HG02970 (cell line): ENCODE data around the gene EPHB1.

ENCODE experiments used
- ATAC-seq: cut with Tn5 transposase; IDR thresholded peaks from one replicate; pipeline ENCODE4 v1.9.1; 2021; ENCODE audit warnings: mild to moderate bottlenecking, moderate library complexity, moderate number of reproducible peaks; ENCODE audit not compliant: unreplicated experiment, low FRiP score

The EPHB1 gene

GRCh38 chr3:135140591-135140990, 345.5 kb downstream of the EPHB1 start:
- no peak for ATAC-seq

GRCh38 chr3:135141160-135141559, 346.1 kb downstream of the EPHB1 start:
- ATAC-seq, result no peak

GRCh38 chr3:135141672-135142071, 346.6 kb downstream of the EPHB1 start:
- ATAC-seq, result no peak

GRCh38 chr3:135142530-135142929, 347.5 kb downstream of the EPHB1 start:
- ATAC-seq, result no peak

GRCh38 chr3:135143474-135143873, 348.4 kb downstream of the EPHB1 start:
- no peak for ATAC-seq

GRCh38 chr3:135145581-135145980, 350.5 kb downstream of the EPHB1 start:
- no peak for ATAC-seq

GRCh38 chr3:135147657-135148056, 352.6 kb downstream of the EPHB1 start:
- no peak for ATAC-seq

- ATAC-seq, result no peak
Observed at GRCh38 chr3:135148398-135149020, 353.4 kb downstream of the EPHB1 start.

GRCh38 chr3:135149707-135150681, 354.9 kb downstream of the EPHB1 start:
- ATAC-seq, result no peak

- no peak for ATAC-seq
Observed at GRCh38 chr3:135154186-135154585, 359.1 kb downstream of the EPHB1 start.

- no peak for ATAC-seq
Observed at GRCh38 chr3:135155228-135155627, 360.2 kb downstream of the EPHB1 start.

- no peak for ATAC-seq
Observed at GRCh38 chr3:135155791-135156190, 360.7 kb downstream of the EPHB1 start.

- no peak for ATAC-seq
Observed at GRCh38 chr3:135157045-135157740, 362.1 kb downstream of the EPHB1 start.

GRCh38 chr3:135158520-135158919, 363.5 kb downstream of the EPHB1 start:
- no peak for ATAC-seq

- ATAC-seq, result no peak
Observed at GRCh38 chr3:135159681-135160247, 364.7 kb downstream of the EPHB1 start.

GRCh38 chr3:135161425-135161824, 366.4 kb downstream of the EPHB1 start:
- ATAC-seq, result no peak

GRCh38 chr3:135163701-135164100, 368.6 kb downstream of the EPHB1 start:
- no peak for ATAC-seq

GRCh38 chr3:135165260-135165659, 370.2 kb downstream of the EPHB1 start:
- no peak for ATAC-seq

GRCh38 chr3:135166266-135166825, 371.3 kb downstream of the EPHB1 start:
- no peak for ATAC-seq

GRCh38 chr3:135168822-135169221, 373.8 kb downstream of the EPHB1 start:
- ATAC-seq, result no peak
